Activated B cell treated with CpG ODN at 0.5 μM for 24 hours (primary cell): ENCODE measurements around the gene PPL. TPM values are rescaled to one million over a fixed set of nuclear protein-coding genes. Genes with fewer than 3 reads are reported as not detected.

Experiments
- ATAC-seq: fragments of 200-7000 bp; cut with Tn5 transposase; one replicate; pipeline ENCODE4 v1.10.0; 2021; ENCODE audit warnings: low read depth, mild to moderate bottlenecking, moderate library complexity
- CTCF ChIA-PET: fragments of 350-600 bp; sonication (Branson Sonifier 250); formaldehyde crosslinking; loops from one replicate; lab custom pipeline; 2021; ENCODE audit warnings: antibody characterized with exemption; lab: Charles Lee
- POLR2A ChIA-PET: fragments of 350-600 bp; sonication (Branson Sonifier 250); formaldehyde crosslinking; loops from one replicate; lab custom pipeline; 2021; ENCODE audit warnings: antibody characterized with exemption; lab: Charles Lee
- DNase-seq: peaks from one replicate; pipeline ENCODE4 v3.0.0; 2022
- H3K27ac Mint-ChIP-seq: one replicate; pipeline ENCODE4 v1.8.0; 2020; ENCODE audit warnings: mixed read lengths
- H3K27me3 Mint-ChIP-seq: one replicate; pipeline ENCODE4 v1.8.0; 2021; ENCODE audit warnings: mixed read lengths
- H3K36me3 Mint-ChIP-seq: one replicate; pipeline ENCODE4 v1.8.0; 2021; ENCODE audit warnings: low read depth, mixed read lengths
- H3K4me1 Mint-ChIP-seq: one replicate; pipeline ENCODE4 v1.8.0; 2021; ENCODE audit warnings: mixed read lengths
- H3K4me3 Mint-ChIP-seq: one replicate; pipeline ENCODE4 v1.8.0; 2020; ENCODE audit warnings: mild to moderate bottlenecking, mixed read lengths
- H3K9me3 Mint-ChIP-seq: one replicate; pipeline ENCODE4 v1.8.0; 2020; ENCODE audit warnings: mixed read lengths
- CTCF ChIP-seq: fragments of 200-600 bp; IDR thresholded peaks from one replicate; pipeline ENCODE4 v1.8.0; 2022; ENCODE audit warnings: antibody characterized with exemption, mild to moderate bottlenecking
- intact Hi-C: fragments of 100-400 bp; cut with micrococcal nuclease; formaldehyde crosslinking; loops from one replicate; pipeline ENCODE4 v1.15.1; 2024
- total RNA-seq: library from RNA; stranded (reverse); gene quantifications from 2 replicates; pipeline ENCODE4 v1.2.3, GENCODE V29; 2022

Gene PPL
- total RNA-seq, 1 donor from 2014 or later, result 0.04 TPM

GRCh38 chr16:4924593-4925292, 12.2 kb downstream of the PPL start:
- H3K36me3 Mint-ChIP-seq, result peaks cover 2% of the 10 kb centered on the region
- no peaks in the 10 kb centered on the region for H3K4me1 Mint-ChIP-seq
- ATAC-seq (no peak), DNase-seq (no peak)
- H3K27ac Mint-ChIP-seq, result no peak overlapping the region
- intact Hi-C loops, result no loop called here
- ChIA-PET POLR2A (no interaction called here), CTCF (no interaction called here)
- H3K4me3 Mint-ChIP-seq, result no peak overlapping the region
- H3K9me3 Mint-ChIP-seq, result peaks cover 10% of the 10 kb centered on the region
- TF ChIP-seq CTCF, result no peak
- H3K27me3 Mint-ChIP-seq, result peaks cover 8% of the 10 kb centered on the region

- H3K36me3 Mint-ChIP-seq, result peaks cover 2% of the 10 kb centered on the region
- ChIA-PET CTCF (no interaction called here), POLR2A (no interaction called here)
- no peaks in the 10 kb centered on the region for H3K4me1 Mint-ChIP-seq
- H3K27me3 Mint-ChIP-seq, result peaks cover 9% of the 10 kb centered on the region
- H3K27ac Mint-ChIP-seq, result no peak overlapping the region
- ATAC-seq (no peak), DNase-seq (no peak)
- peaks cover 10% of the 10 kb centered on the region for H3K9me3 Mint-ChIP-seq
- no peak overlapping the region for H3K4me3 Mint-ChIP-seq
- no peak for TF ChIP-seq CTCF
- intact Hi-C loops, result no loop called here
Measured at GRCh38 chr16:4923853-4924252, 13.1 kb downstream of the PPL start.

- H3K9me3 Mint-ChIP-seq, result peaks cover 10% of the 10 kb centered on the region
- H3K27me3 Mint-ChIP-seq, result peaks cover 10% of the 10 kb centered on the region
- no peak for TF ChIP-seq CTCF
- H3K27ac Mint-ChIP-seq, result no peak overlapping the region
- peaks cover 2% of the 10 kb centered on the region for H3K36me3 Mint-ChIP-seq
- POLR2A ChIA-PET, result no interaction called here
- no peaks in the 10 kb centered on the region for H3K4me1 Mint-ChIP-seq
- no peak overlapping the region for H3K4me3 Mint-ChIP-seq
- intact Hi-C loops, result no loop called here
- DNase-seq (no peak), ATAC-seq (no peak)
- CTCF ChIA-PET, result no interaction called here
Measured at GRCh38 chr16:4922721-4923342, 14.1 kb downstream of the PPL start.

- Mint-ChIP-seq H3K27ac (no peak overlapping the region), H3K4me3 (no peak overlapping the region), H3K27me3 (peaks cover 16% of the 10 kb centered on the region), H3K36me3 (no peaks in the 10 kb centered on the region), H3K4me1 (no peaks in the 10 kb centered on the region), H3K9me3 (peaks cover under 1% of the 10 kb centered on the region)
- DNase-seq (no peak), ATAC-seq (no peak)
- TF ChIP-seq CTCF, result no peak
- intact Hi-C loops, result no loop called here
- ChIA-PET POLR2A (no interaction called here), CTCF (no interaction called here)
Measured at GRCh38 chr16:4920826-4921225, 16.1 kb downstream of the PPL start.

- POLR2A ChIA-PET, result no interaction called here
- Mint-ChIP-seq H3K27ac (no peak overlapping the region), H3K36me3 (no peaks in the 10 kb centered on the region), H3K4me3 (no peak overlapping the region), H3K9me3 (no peaks in the 10 kb centered on the region), H3K4me1 (no peaks in the 10 kb centered on the region), H3K27me3 (peaks cover 16% of the 10 kb centered on the region)
- no peak for DNase-seq
- intact Hi-C loops, result no loop called here
- CTCF ChIA-PET, result no interaction called here
- TF ChIP-seq CTCF, result no peak
- ATAC-seq, result no peak
Measured at GRCh38 chr16:4918781-4919251, 18.1 kb downstream of the PPL start.
